Mesodermal cell (in vitro differentiated cells): Measurements from ENCODE around the gene CNOT11. TPM values are rescaled to one million over a fixed set of nuclear protein-coding genes. Genes with fewer than 3 reads are reported as not detected.
A peak's percentile ranks its signal among the peaks of the same experiment; 100 is the strongest.
"Not testable (repeated sequence)": the region's sequence is repeated elsewhere in the genome, so short reads cannot be mapped to it uniquely, and the experiment has no call there.

Experiments used
- H3K27ac ChIP-seq: 2 replicates; pipeline ENCODE4 v1.7.0; 2013; ENCODE audit warnings: mild to moderate bottlenecking, low read depth, low read length, moderate library complexity; ENCODE audit not compliant: severe bottlenecking
- H3K36me3 ChIP-seq: 2 replicates; pipeline ENCODE4 v1.7.1; 2013; ENCODE audit warnings: mild to moderate bottlenecking, low read length, moderate library complexity; ENCODE audit not compliant: control insufficient read depth, insufficient read depth
- H3K4me1 ChIP-seq: one replicate; pipeline ENCODE4 v1.7.1; 2013; ENCODE audit warnings: mild to moderate bottlenecking, low read length; ENCODE audit not compliant: insufficient read depth, control insufficient read depth, poor library complexity, severe bottlenecking
- H3K4me3 ChIP-seq: 2 replicates; pipeline ENCODE4 v1.7.0; 2013; ENCODE audit warnings: low read length, control low read depth, mild to moderate bottlenecking; ENCODE audit not compliant: insufficient read depth, poor library complexity, severe bottlenecking; ENCODE audit errors: extremely low read depth
- H3K9me3 ChIP-seq: 2 replicates; pipeline ENCODE4 v1.7.1; 2013; ENCODE audit warnings: mild to moderate bottlenecking, low read length, moderate library complexity; ENCODE audit not compliant: control insufficient read depth
- WGBS, 2 experiments: methylation state at CpG; one replicate each; pipeline ENCODE4 v1.1.5; 2013; ENCODE audit warnings: missing lambda C conversion rate in 2 of 2; ENCODE audit not compliant: insufficient coverage in 2 of 2; 5-methylcytosine and 5-hydroxymethylcytosine counted together
- polyA plus RNA-seq, 2 experiments: library from polyadenylated mRNA; stranded (reverse); fragments of 50-300 nt; gene quantifications; one replicate each; pipeline ENCODE4 v1.2.3, GENCODE V29; 2013

CNOT11 gene
- polyA plus RNA-seq (2013, experiment 1 of 2) = 44.6 TPM
- 45.8 TPM for polyA plus RNA-seq (2013, experiment 2 of 2)

DNA sequence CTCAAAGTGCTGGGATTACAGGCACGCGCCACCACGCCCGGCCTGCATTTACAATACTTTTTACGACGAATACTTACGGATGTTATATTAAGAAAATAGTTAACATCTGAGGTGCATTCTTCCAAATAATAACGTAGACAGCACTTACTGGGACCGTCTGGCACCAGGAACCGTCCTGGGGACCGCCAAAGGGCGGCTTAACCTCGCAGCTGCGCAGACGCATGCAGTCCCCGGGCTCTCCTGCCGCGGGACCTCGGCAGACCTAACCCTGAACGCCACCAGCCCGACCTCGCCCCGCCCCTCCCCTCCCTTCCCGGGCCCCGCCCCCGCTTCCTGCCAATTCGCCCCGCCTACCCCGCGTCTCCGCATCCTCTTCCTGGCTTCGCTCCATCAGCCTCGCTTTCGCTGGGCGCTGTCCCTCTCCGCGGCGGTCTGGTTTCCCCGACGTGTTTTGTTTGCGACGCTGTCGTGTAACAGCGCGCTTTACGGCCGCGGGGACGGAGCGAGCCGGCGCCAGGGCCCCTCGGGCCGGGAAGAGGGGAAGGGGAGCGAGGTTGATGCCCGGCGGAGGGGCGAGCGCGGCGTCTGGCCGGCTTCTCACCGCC is at the start of gene CNOT11:
Gene CNOT11 (plus strand): TSS at position 479 of the 605 bp plus-strand sequence. CDS start 79 bp downstream, at position 558.
- H3K36me3 ChIP-seq = peaks cover 17% of the 10 kb centered on the region
- H3K4me3 ChIP-seq = peak within 1 kb of the TSS; percentile 90
- 1 to 3% methylated on average over 8 to 42 of the region's 63 CpGs for WGBS, 2 experiments
- H3K9me3 ChIP-seq = no peaks in the 10 kb centered on the region
- H3K4me1 ChIP-seq = peaks cover 4% of the 10 kb centered on the region
- peak within 1 kb of the TSS; percentile 78 for H3K27ac ChIP-seq

DNA sequence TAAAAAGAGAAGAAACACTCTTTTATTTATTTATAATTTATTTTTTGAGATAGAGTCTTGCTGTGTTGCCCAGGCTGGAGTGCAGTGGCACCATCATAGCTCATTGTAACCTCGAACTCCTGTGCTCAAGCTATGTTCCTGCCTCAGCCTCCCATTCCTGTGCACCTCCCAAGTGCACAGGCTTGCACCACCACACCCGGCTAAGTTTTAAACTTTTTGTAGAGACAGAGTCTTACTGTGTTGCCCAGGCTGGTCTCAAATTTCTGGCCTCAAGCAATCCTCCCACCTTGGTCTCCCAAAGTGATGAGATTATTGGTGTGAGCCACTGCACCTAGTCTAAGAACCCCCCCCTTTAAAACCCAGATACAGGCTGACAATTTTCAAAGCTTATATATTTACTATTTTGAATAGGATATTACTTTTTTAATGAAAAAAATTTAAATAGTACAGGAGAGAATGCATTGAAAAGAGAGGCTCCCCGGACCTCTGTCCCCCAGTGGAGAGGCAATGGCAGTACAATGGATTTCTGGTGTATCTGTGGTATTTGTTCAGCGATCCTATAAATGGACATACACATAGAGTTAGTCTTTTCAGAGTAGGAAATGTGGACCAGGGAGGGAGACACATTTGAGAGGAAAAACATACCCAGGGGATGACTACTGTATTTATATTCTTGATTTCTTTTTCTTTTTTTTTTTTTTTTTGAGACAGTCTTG is 48.1 kb upstream of the CNOT11 start:
- no peak overlapping the region for H3K4me3 ChIP-seq
- no peak overlapping the region for H3K27ac ChIP-seq
- no peaks in the 10 kb centered on the region for H3K36me3 ChIP-seq
- H3K4me1 ChIP-seq = no peaks in the 10 kb centered on the region
- WGBS, 2 experiments = 86 to 90% methylated on average over 2 to 3 of the region's 4 CpGs
- no peaks in the 10 kb centered on the region for H3K9me3 ChIP-seq

- H3K27ac ChIP-seq = no peak overlapping the region
- no peaks in the 10 kb centered on the region for H3K36me3 ChIP-seq
- WGBS, 2 experiments = 64 to 69% methylated on average over 11 to 13 of the region's 15 CpGs
- H3K4me1 ChIP-seq = no peaks in the 10 kb centered on the region
- no peaks in the 10 kb centered on the region for H3K9me3 ChIP-seq
- H3K4me3 ChIP-seq = no peak overlapping the region
Observed at GRCh38 chr2:101205521-101206479, 46.9 kb upstream of the CNOT11 start.

- Histone ChIP-seq H3K27ac (no peak overlapping the region), H3K4me1 (no peaks in the 10 kb centered on the region), H3K4me3 (no peak overlapping the region), H3K36me3 (no peaks in the 10 kb centered on the region), H3K9me3 (no peaks in the 10 kb centered on the region)
- WGBS, 2 experiments = 64 to 100% methylated on average over 3 to 4 of the region's 4 CpGs
Observed at GRCh38 chr2:101208830-101209229, 43.9 kb upstream of the CNOT11 start.

DNA sequence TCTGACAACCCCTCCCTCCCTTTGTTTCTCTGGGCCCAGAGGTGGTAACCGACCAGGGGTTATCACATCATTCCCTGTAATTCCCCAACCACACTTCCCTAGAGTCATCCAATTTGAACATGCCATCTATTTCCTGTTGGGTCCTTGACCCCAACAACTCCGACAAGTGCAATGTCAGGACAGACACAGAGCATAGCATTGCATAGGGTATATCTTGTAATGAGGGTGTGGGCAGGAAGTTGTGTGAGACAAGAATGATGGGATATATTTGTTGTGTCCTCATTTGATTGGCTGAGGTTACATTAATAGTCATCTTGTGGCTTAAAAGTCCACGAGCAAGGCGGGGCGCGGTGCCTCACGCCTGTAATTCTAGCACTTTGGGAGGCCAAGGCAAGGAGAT is 33.4 kb upstream of the CNOT11 start:
- Histone ChIP-seq H3K36me3 (no peaks in the 10 kb centered on the region), H3K4me3 (no peak overlapping the region), H3K9me3 (no peaks in the 10 kb centered on the region), H3K27ac (no peak overlapping the region), H3K4me1 (no peaks in the 10 kb centered on the region)
- WGBS, 2 experiments = 93 to 97% methylated on average over 7 of the region's 7 CpGs

GRCh38 chr2:101220091-101220490 is 32.6 kb upstream of the CNOT11 start:
- WGBS, 2 experiments = 87 to 94% methylated on average over 6 to 7 of the region's 7 CpGs
- H3K36me3 ChIP-seq, H3K4me1 ChIP-seq, H3K9me3 ChIP-seq, H3K4me3 ChIP-seq, H3K27ac ChIP-seq: not testable (repeated sequence)

DNA sequence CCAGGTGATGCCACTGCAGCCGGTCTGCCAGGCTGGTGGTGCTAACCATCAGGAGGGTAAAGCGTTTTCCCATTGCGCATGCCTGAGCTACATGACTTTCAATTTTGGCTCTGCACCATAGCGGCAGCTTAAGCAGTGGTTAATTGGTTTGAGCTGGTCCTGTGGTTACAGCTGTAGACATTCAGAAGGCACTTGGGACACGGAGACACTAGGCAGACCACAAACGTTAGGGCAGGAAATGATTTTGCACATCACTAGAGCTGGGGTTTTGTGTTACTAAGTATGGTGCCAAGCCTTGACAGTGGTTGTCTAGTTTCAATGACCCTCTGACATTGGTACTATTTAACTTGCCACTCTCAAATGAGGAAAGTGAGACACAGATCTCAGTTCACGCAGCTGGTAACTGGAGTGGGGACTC is 28.9 kb upstream of the CNOT11 start:
- Histone ChIP-seq H3K27ac (no peak overlapping the region), H3K4me3 (no peak overlapping the region), H3K36me3 (no peaks in the 10 kb centered on the region), H3K4me1 (no peaks in the 10 kb centered on the region), H3K9me3 (no peaks in the 10 kb centered on the region)
- 89 to 92% methylated on average over 6 to 7 of the region's 7 CpGs for WGBS, 2 experiments

DNA sequence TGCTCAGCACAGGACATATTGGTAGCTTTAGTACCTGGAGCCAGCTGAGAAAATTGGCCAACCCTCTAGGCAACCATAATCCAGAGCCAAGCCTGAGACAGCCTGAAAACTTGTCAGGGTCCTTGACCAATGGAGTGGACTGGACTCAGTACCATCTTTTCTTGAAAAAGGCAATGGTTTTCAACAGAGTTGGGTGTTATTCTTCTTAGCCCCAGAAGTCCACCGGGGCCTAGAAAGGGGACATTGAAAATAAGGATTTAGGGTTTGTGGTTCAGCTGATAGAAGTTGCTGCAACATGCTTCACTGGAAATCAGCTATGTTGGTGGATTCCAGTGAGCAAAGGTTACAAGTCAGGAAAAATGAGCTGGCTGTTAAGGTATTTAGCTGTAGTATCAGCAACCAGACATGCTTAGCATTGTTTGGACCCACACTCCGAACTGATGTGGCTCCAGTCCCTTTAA is 22.1 kb upstream of the CNOT11 start:
- Histone ChIP-seq H3K36me3 (no peaks in the 10 kb centered on the region), H3K4me1 (no peaks in the 10 kb centered on the region), H3K9me3 (peaks cover 4% of the 10 kb centered on the region), H3K4me3 (no peak overlapping the region), H3K27ac (no peak overlapping the region)
- WGBS, 2 experiments = 95 to 100% methylated on average over 1 of the region's 2 CpGs

DNA sequence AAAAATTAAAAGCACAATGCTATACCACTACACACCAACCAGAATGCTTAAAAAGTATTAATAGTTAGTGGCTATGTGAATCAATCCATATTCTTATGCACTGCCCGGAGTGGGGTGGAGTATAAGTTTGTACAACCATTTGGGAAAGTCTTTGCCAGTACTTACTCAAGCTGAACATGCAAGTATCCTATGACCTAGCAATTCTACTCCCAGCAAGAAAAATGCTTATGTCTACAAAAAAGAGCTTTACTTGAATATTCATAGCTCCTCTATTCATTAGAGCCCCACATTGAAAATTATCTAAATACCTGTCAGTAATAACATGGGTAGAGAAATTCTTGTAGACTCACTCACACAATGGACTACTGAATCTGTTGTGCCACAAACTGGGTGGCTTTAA is 21.4 kb upstream of the CNOT11 start:
- Histone ChIP-seq H3K27ac (no peak overlapping the region), H3K4me1 (no peaks in the 10 kb centered on the region), H3K9me3 (peaks cover 4% of the 10 kb centered on the region), H3K36me3 (no peaks in the 10 kb centered on the region), H3K4me3 (no peak overlapping the region)
- WGBS, 2 experiments = no CpG with 5 or more reads among the region's 1 CpG

DNA sequence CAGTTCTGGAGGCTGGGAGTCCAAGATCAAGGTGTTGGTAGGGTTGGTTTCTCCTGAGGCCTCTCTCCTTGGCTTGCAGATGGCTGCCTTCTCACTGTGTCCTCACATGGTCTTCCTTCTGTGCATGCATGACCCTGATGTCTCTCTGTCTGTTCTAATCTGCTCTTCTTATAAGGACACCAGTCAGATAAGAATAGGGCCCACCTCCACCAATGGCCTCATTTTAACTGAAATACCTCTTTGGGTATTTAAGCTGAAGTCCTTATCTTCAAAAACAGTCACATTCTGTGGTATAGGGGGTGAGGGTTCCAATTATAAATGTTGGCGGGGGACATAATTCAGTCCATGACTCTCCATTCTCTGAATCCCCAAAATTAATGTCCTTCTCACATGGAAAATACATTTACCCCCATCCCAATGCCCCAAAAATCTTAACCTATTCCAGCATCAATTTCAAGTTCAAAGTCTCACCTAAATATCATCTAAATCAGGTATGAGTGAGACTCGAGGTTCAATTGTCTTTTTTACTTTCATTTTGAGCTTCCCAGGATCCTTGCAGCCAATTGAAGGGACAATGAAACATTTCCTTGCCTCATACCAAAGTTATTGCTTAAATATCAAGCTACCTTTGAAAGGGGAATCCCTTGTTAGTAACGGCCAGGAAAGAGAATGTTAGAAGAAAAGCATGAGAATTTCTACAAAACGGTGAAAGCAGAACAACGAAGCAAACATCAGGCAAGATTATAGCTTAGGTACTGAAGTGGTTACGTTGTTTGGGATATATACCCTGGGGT is 20.6 kb upstream of the CNOT11 start:
- H3K9me3 ChIP-seq = peaks cover 4% of the 10 kb centered on the region
- H3K27ac ChIP-seq = no peak overlapping the region
- 87 to 93% methylated on average over 4 of the region's 6 CpGs for WGBS, 2 experiments
- no peak overlapping the region for H3K4me3 ChIP-seq
- H3K36me3 ChIP-seq = no peaks in the 10 kb centered on the region
- H3K4me1 ChIP-seq = no peaks in the 10 kb centered on the region
